ENCODE measurements around the gene CD22.
A peak's percentile ranks its signal among the peaks of the same experiment; 100 is the strongest.
"Not testable (repeated sequence)": the region's sequence is repeated elsewhere in the genome, so short reads cannot be mapped to it uniquely, and the experiment has no call there.

Gene CD22

DNA sequence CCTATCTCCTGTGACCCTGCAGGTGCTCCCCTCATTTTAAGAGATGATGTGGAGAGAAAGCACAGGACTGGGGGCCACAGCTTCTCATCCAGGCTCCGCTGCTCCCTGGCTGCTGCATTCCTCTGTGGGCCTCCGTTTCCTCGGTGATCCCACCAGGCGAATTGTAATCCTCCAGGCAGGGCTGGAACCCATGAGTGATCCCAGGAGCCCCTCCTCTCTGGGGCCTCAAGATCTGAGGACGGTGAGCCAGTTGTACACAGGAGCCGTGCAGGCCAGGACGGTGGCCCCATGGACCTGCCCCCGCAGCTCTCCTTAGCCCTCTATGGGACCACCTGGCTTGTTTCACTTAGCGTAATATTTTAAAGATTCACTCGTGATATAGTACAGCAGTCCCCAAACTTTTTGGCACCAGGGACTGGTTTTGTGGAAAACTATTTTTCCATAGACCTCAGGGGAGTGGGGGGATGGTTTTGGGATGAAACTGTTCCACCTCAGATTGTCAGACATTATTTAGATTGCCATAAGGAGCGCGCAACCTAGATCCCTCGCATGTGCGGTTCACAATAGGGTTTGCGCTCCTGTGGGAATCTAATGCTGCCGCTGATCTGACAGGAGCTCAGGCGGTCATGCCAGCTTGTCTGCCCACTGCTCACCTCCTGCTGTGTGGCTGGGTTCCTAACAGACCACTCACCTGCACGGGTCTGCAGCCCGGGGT lies 34.9 kb downstream of the CD22 start:
- intact Hi-C loops (cut with DNase I) = no loop called here
- DNase-seq = no peak

DNA sequence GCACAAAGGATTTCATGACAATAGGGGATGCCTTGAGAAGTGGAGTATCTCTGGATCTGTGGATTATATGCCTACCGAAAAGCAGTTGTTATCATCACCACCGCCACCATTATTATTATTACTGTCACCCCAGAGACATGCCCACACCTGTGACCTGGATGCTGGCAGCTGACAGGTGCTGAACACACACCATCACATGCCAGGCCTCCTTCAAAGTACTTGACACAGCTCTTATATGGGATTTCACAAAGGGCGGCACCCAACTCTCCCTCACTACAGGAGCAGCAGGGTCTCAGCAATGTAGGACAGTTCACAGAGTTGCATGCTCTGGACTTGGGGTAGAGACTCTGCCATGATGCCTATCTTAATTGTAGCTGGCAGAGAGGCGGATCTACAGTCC lies 36.3 kb downstream of the CD22 start:
- intact Hi-C loops (cut with DNase I) = no loop called here
- no peak for DNase-seq

DNA sequence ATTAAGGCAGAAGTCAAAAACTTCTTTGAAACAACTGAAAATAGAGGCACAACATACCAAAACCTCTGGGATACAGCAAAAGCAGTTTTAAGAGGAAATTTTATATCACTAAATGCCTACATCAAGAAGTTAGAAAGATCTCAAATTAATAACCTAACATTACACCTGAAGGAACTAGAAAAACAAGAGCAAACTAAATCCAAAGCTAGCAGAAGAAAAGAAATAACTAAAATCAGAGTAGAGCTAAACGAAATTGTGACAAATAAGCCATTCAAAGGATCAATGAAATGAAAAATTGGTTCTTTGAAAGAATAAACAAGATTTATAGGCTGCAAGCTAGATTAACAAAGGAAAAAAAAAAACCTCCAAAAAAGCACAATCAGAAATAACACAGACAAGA lies 39.4 kb downstream of the CD22 start:
- no peak for DNase-seq
- intact Hi-C loops (cut with DNase I) = no loop called here

DNA sequence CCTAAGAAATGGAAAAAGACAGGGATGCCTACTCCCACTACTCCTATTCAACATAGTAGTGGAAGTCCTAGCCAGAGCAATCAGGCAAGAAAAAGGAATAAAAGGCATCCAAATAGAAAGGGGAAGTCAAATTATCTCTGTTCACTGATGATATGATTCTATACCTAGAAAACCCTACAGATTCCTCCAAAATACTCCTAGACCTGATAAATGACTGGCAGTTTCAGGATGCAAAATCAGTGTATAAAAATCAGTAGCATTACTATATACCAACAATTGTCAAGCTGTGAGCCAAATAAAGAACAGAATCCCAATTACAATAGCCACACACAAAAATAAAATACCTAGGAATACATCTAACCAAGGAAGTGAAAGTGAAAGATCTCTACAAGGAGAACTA lies 40.5 kb downstream of the CD22 start:
- intact Hi-C loops (cut with DNase I) = no loop called here
- DNase-seq = no peak

DNA sequence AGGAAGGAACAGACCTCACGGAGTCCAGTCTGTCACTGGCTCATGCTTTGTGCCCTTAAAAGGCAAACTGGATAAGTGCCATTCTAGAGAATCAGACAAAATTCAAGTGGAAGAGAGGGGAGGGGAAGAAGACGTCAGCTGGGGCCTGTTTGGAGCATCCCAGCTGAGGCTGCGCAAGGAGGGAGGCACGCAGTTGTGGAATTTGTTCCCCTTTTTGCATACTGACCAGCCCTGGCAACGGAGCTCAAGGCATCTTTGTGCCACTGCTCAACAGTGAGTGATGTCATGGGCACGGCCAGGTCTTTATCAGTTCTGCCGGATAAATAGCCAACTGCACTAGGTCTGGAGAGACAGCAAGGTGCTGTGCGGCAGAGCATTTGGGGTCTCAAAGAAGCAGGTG lies 41.7 kb downstream of the CD22 start, which contains the start of gene GPR42:
Gene GPR42 (plus strand): TSS at position 347 of the 400 bp plus-strand sequence. CDS start 292 bp downstream, outside the sequence.
- intact Hi-C loops (cut with DNase I) = no loop called here
- DNase-seq = no peak

DNA sequence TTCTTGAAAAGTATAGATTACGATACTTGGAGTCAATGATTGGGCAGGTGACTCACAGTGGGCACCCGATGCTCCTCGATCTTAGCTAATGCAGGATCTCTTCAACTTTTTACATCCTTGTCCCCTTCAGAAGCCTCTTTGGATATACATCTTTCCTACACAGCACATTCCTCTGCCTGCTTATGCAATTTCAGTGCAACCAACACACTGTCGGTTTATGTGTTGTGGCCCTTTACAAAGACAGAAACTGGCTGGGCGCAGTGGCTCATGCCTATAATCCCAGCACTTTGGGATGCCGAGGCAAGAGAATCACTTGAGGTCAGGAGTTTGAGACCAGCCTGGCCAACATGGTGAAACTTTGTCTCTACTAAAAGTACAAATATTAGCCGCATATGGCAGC lies 44.5 kb downstream of the CD22 start:
- DNase-seq = peak in 1 of 42 donors; percentile 25
- intact Hi-C loops (cut with DNase I) = no loop called here

DNA sequence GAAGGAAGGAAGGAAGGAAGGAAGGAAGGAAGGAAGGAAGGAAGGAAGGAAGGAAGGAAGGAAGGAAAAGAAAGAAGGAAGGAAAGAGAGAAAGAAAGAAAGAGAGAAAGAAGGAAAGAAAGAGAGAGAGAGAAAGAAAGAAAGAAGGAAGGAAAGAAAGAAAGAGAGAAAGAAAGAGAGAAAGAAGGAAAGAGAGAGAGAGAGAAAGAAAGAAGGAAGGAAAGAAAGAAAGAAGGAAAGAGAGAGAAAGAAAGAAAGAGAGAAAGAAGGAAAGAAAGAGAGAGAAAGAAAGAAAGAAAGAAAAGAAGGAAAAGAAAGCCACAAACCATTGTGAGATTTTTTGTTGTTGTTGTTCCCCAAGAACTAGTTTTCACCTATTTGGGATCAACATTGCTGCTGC lies 45.0 kb downstream of the CD22 start:
- intact Hi-C loops (cut with DNase I) = not testable (repeated sequence)

DNA sequence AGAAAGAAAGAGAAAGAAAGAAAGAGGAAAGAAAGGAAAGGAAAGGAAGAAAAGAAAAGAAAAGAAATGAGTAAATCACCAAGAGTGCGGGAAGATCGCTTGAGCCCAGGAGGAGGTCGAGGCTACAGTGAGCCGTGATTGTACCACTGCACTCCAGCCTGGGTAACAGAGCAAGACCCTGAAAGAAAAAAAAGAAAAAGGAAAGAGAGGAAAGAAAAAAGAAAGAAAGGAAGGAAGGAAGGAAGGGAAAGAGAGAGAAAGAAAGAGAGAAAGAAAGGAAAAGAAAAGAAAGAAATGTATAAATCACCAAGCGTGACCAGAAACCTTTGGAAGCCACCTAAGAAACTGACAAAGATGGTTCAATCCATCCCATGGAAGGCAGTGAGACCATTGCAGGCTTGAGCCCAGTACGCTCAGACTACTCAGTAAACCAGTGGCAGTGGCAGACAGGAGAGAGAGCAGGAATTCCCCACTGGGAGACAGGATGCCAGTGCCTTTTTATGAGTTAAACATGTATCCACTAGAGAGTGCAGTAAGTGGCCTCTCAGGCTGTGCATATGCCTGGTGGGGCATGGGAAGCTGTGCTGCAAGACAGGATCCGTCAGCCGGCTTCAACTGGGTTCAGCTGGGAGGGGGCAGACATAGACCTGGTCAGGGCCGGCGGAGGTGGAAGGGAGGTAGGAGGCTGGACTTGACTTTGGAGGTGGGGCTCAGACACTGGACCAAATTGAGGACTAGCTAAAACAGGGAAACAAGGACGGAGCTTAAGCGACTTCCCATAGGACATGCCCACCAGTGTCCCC lies 46.7 kb downstream of the CD22 start:
- intact Hi-C loops (cut with DNase I) = no loop called here
- no peak for DNase-seq

More for the DNA sequence above, 45.0 kb downstream of the CD22 start:
- DNase-seq = not testable (repeated sequence)

DNA sequence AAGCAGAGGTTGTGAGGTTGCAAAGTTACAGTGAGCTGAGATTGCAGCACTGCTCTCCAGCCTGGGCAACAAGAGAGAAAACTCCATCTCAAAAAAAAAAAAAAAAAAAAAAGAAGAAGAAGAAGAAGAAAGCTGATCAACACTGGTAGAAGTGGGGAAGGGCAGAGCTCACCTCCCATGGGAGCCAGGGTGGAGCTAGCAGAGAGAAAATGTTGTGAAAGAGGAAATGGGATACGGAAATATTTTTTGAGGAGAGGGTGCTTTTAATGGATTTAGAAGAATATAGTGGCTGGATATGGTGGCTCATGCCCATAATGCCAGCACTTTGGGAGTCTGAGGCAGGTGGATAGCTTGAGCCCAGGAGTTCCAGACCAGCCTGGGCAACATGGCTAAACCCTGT lies 48.7 kb downstream of the CD22 start:
- no peak for DNase-seq
- intact Hi-C loops (cut with DNase I) = no loop called here

DNA sequence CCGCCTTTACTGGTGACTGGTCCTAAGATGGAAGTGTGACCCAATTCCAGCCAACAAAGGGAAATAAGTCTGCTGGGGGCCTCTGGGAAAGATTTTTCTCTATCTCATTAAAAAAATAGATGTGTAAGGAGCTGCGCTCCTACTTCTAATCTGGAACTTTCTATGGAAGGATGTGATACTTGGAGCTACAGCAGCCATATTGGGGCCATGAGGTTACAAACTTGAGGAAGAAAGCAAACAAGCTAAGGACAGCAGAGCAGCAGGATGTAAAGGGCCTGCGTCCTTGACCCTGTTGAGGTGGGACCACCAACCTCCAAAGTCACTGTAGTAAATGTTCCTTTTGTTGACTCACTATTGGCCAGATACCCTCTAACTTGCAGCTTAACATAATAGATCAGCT lies 49.4 kb downstream of the CD22 start:
- DNase-seq = no peak
- intact Hi-C loops (cut with DNase I) = no loop called here

DNA sequence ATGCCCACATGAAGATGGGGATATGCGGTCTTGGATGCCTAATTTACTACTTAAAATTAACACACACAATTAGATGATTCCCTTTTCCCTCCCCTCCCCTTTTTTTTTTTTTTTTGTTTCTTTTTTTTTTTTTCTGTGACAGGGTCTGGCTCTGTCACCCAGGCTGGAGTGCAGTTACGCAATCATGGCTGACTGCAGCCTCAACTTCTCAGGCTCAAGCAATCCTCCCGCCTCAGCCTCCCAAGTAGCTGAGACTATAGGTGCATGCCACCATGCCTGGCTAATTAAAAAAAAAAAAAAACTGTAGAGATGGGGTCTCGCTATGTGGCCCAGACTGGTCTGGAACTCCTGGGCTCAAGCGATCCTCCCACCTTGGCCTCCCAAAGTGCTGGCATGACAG lies 50.6 kb downstream of the CD22 start:
- intact Hi-C loops (cut with DNase I) = not testable (repeated sequence)
- peak in 1 of 42 donors; percentile 34 for DNase-seq

DNA sequence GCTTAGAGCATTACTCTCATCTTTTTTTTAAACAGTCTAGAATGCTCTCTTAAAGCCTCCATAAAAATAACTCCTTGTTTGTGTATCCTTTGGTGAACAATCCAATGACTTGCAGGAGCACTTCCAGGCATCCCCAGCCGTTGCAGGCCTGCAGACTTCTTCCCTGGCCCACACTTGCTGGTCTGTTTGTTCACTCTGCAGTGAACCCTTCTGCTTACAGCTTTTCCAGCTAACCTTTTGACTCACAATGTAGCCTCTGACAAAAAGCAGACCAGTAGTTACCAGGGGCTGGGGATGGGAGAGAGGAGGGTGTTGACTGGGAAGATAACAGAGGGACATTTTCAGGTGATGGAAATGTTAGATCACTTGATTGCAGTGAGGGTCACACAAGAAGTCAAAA lies 51.0 kb downstream of the CD22 start:
- DNase-seq = peak in 1 of 42 donors; percentile 15
- intact Hi-C loops (cut with DNase I) = no loop called here

DNA sequence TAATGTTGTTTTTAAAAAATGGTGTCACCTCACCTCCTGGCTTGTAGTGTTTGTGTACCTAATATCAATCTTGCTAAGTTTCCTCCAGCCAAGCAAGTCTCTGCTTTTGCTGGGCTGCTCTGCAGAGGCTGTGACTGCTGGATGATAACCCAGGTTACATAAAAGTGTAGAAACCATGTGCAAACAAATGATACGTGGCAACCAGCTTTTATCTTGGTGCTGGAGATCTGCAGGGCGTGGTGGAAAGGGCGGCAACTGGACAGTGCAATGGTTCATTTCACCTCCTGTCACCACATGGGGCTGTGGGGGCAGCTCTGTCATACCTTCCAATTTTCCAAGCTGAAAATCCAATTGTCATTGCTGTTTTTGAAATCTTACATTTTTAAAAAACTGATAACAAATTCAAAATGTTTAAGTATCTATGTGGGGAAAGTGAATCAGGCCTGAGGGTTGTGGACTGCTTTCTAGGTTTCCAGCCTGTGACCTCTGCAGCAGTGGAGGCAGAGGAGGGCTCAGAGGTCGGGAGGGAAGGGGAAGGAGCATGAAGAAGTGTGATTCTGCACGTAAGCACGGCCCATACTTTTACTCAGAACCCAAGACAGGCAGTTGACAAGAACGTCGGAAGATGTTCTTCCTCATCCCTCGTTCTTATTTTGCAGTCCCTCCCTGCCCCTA lies 51.6 kb downstream of the CD22 start:
- DNase-seq = peak in 1 of 42 donors; percentile 13
- intact Hi-C loops (cut with DNase I) = no loop called here

DNA sequence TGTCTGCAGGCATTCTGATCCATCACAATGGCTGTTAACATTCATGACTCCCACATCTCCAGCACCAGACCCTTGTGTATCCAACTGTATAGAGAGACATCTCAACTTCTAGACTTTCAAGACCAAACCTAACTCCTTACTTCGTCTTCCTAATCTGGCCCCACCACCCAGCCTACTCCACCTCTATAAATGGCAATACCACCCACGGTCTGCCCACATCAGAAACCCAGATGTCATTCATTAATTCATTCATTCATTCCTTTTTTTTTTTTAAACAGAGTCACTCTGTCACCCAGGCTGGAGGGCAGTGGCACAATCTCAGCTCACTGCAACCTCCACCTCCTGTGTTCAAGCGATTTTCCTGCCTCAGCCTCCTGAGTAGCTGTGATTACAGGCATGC lies 52.3 kb downstream of the CD22 start:
- no peak for DNase-seq
- intact Hi-C loops (cut with DNase I) = no loop called here

DNA sequence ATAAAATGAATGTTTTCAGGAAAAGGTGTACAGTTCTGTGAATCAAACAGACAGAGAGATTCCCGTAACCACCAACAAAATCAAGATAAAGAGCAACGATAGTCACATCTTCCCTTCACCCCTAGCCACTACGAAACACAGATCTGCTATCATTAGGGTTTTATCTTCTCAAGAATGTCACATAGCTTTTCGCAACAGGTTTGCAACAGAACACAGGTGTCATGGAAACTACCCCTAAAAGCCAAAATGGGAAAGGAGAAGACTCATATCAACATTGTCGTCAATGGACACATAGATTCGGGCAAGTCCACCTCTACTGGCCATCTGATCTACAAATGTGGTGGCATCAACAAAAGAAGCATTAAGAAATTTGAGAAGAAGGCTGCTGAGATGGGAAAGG lies 52.9 kb downstream of the CD22 start:
- intact Hi-C loops (cut with DNase I) = no loop called here
- no peak for DNase-seq

DNA sequence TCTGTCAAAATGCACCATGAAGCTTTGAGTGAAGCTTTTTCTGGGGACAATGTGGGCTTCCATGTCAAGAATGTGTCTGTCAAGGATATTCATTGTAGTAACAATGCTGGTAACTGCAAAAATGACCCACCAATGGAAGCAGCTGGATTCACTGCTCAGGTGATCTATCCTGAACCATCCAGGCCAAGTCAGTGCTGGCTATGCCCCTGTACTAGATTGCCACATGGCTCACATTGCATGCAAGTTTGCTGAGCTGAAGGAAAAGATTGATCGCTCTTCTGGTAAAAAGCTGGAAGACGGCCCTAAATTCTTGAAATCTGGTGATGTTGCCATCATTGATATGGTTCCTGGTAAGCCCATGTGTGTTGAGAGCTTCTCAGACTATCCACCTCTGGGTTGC lies 54.5 kb downstream of the CD22 start:
- DNase-seq = peak in 1 of 42 donors; percentile 4
- intact Hi-C loops (cut with DNase I) = no loop called here

DNA sequence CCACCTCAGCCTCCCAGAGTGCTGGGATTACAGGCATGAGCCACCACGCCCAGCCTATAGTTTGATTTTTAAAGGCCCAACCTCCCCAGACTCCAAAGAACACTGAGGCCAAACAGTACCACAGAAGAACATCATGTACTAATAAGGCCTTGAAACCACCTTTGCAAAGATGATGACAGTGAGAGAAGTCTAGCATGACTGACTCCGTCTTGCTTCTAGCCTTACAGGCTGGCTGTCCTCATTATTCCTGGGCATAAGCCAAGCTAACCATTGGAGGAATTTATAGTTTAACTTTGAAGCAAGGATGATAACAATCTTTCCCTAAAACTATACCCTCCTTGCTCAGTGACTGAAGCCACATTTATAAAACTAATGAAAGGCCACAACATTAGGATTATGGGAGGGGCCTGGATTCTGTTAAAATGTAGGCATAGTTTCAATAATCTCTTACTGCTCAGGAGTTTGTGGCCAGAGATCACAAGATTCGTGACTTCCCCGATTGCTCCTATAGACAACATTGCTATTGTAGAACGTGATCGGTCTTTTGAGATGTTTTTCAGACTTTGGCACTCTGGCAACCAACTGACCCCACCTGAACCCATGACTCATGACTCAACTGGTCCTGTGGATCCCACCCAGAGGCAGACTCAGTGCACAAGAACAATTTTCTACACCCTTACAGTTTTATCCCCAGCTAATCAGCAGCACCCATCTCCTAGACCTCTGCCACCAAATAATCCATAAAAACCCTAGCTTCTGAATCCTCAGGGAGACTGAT lies 59.5 kb downstream of the CD22 start:
- DNase-seq = peak in 1 of 42 donors; percentile 17
- intact Hi-C loops (cut with DNase I) = no loop called here

DNA sequence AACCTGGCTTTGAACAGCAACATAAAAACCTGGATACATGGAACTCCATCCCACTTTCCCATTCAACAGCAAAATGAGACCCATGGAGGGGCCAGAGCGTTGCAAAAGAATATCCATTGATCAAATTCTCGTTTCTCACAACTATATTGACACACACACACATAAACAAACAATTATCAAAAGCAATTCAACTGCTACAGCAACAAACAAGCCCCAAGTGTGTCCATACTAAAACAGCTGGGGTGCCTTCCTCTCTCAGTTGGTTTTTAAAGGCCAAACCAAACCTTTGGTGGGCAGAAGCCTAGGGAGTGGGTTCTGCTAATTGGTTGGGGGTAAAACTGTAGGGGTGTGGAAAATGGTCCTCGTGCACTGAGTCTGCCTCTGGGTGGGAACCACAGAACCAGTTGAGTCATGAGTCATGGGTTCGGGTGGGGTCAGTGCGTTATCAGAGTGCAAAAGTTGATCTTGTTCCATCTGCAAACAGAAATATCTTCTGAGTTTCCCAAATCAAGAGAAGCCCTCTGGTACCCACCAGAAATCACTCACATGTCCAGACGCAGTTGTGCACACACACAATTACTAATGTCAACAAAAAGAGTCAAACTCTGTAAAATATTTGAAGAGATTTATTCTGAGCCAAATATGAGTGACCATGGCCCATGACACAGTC lies 60.3 kb downstream of the CD22 start:
- intact Hi-C loops (cut with DNase I) = no loop called here
- DNase-seq = peak in 2 of 42 donors; percentile 25 to 32
